T-helper 17 cell (primary cell): Measurements from ENCODE around the gene DOCK3. TPM values are rescaled to one million over a fixed set of nuclear protein-coding genes. Genes with fewer than 3 reads are reported as not detected.

Experiments used
- ATAC-seq: fragments of 150-1000 bp; cut with Tn5 transposase; 2 replicates; pipeline ENCODE4 v1.10.0; 2021; ENCODE audit warnings: mild to moderate bottlenecking, moderate library complexity
- DNase-seq, 3 donors: peaks; one replicate each; pipeline versions ENCODE4 v3.0.0 to v3.0.0-alpha.2; 2020 to 2021
- H3K9me3 ChIP-seq: one replicate; pipeline ENCODE4 v1.7.0; 2013; ENCODE audit warnings: low read length, mild to moderate bottlenecking; ENCODE audit not compliant: control insufficient read depth, poor library complexity, severe bottlenecking
- H3K27ac Mint-ChIP-seq: one replicate; pipeline ENCODE4 v1.8.0; 2022; ENCODE audit warnings: mild to moderate bottlenecking, moderate library complexity, mixed read lengths
- H3K27me3 Mint-ChIP-seq: one replicate; pipeline ENCODE4 v1.8.0; 2022; ENCODE audit warnings: mixed read lengths
- H3K36me3 Mint-ChIP-seq: one replicate; pipeline ENCODE4 v1.8.0; 2022; ENCODE audit warnings: low read depth, mixed read lengths
- H3K4me1 Mint-ChIP-seq: one replicate; pipeline ENCODE4 v1.8.0; 2022; ENCODE audit warnings: mild to moderate bottlenecking, mixed read lengths
- H3K4me3 Mint-ChIP-seq: one replicate; pipeline ENCODE4 v1.8.0; 2022; ENCODE audit warnings: mild to moderate bottlenecking, moderate library complexity, mixed read lengths
- total RNA-seq, 4 donors: library from RNA in 2 of 4; stranded (reverse) in 2 of 4; gene quantifications; one replicate each; pipeline ENCODE4 v1.2.3 and lab custom pipeline; 2022 to 2026

DOCK3 gene
- total RNA-seq, 2 donors from 2014 or later: 1.9 to 3.2 TPM

DNA sequence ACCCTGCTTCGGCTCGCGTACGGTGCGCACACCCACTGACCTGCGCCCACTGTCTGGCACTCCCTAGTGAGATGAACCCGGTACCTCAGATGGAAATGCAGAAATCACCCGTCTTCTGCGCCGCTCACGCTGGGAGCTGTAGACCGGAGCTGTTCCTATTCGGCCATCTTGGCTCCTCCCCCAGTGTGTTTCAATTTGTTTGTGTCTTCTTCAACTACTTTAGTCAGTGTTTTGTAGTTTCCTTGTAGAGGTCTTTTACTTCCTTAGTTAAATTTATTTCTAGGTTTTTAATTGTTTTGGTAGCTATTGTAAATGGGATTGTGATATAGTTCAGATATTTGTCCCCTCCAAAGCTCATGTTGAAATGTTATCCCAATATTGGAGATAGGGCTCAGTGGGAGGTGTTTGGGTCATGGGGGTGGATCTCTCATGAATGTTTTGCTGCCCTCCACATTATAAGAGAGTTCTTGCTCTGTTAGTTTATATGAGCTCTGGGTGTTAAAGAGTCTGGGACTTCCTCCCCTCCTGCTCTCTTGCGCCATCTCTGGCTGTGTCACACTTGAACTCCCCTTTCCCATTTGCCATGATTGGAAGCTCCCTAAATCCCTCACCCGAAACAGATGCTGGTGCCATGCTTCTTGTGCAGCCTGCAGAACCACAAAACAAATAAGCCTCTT, 304.4 kb downstream of the DOCK3 start:
- DNase-seq: no peak

DNA sequence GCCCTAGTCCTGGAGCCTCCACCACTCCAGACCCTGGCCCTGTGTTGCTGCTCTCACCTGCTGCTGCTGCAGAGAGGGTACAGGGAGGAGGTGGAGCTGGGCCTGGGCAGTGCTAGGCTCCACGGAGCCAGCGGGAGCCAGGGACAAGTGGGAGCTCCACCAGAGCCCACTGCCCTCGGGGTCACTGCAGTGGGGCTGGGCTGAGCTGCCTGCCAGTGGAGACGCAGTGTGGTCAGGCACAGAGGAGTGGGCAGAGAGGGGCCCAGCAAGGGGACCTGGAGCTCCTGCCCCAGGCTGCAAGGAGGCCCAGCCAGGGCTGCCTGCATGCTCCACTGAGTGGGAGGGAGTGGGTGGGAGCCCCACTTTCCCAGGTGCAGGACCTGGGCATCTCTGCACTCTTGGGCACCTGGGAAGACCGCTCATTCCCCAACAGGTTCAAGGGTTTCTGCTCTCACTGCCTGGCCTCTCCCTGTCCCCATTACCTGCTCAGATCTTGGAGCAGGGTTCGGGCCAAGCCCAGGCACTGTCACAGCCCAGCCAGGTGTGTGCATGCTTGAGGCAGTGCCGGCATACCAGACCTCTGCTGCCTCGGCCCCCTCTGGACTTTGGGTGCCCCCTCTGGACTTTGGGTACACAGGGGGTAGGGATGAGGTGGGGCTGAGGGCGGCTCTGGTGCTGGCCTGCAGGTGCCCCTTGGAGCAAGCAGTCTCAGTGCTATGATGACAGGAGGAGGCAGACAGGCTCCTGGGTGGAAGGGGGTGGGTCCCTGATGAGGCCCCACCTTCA, 308.0 kb downstream of the DOCK3 start:
- Mint-ChIP-seq H3K4me3 (no peak overlapping the region), H3K27me3 (peaks cover 6% of the 10 kb centered on the region), H3K4me1 (no peaks in the 10 kb centered on the region), H3K36me3 (peaks cover 2% of the 10 kb centered on the region), H3K27ac (no peak overlapping the region)
- H3K9me3 ChIP-seq: no peaks in the 10 kb centered on the region
- DNase-seq (no peak), ATAC-seq (no peak)

More for the DNA sequence above, 304.4 kb downstream of the DOCK3 start:
- Mint-ChIP-seq H3K27me3 (peaks cover 6% of the 10 kb centered on the region), H3K4me3 (no peak overlapping the region), H3K27ac (no peak overlapping the region), H3K4me1 (no peaks in the 10 kb centered on the region), H3K36me3 (no peaks in the 10 kb centered on the region)
- H3K9me3 ChIP-seq: no peaks in the 10 kb centered on the region
- ATAC-seq: no peak

- H3K36me3 Mint-ChIP-seq: peaks cover 2% of the 10 kb centered on the region
- no peak overlapping the region for H3K27ac Mint-ChIP-seq
- H3K4me3 Mint-ChIP-seq: no peak overlapping the region
- no peaks in the 10 kb centered on the region for H3K4me1 Mint-ChIP-seq
- no peak for DNase-seq
- peaks cover 6% of the 10 kb centered on the region for H3K27me3 Mint-ChIP-seq
- ATAC-seq: no peak
- H3K9me3 ChIP-seq: no peaks in the 10 kb centered on the region
These were observed 309.2 kb downstream of the DOCK3 start for GRCh38 chr3:50983887-50984286.

DNA sequence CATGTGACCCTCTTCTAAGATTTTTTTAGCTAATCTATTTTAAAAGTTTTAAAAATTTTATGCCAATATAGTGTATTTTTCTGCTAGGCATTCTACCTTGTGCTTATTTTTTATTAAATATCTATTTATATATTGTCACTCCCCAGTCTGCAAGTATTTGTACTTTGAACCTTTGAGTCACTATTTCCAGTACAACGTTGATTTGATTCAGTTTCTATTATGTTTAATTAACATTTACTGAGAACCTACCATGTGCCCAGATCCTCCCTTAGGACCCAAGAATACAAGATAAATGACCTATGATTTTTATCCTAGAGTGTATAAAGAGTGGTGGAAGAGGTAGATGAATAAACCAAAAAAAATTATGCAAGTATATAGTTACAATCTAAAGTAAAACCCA, 311.2 kb downstream of the DOCK3 start:
- DNase-seq: no peak
- no peak for ATAC-seq
- no peak overlapping the region for H3K27ac Mint-ChIP-seq
- no peaks in the 10 kb centered on the region for H3K9me3 ChIP-seq
- peaks cover 2% of the 10 kb centered on the region for H3K36me3 Mint-ChIP-seq
- H3K4me1 Mint-ChIP-seq: no peaks in the 10 kb centered on the region
- no peak overlapping the region for H3K4me3 Mint-ChIP-seq
- H3K27me3 Mint-ChIP-seq: peaks cover 1% of the 10 kb centered on the region

- ATAC-seq (no peak), DNase-seq (no peak)
- no peak overlapping the region for H3K4me3 Mint-ChIP-seq
- H3K36me3 Mint-ChIP-seq: peaks cover 2% of the 10 kb centered on the region
- no peaks in the 10 kb centered on the region for H3K9me3 ChIP-seq
- H3K4me1 Mint-ChIP-seq: no peaks in the 10 kb centered on the region
- H3K27ac Mint-ChIP-seq: no peak overlapping the region
- H3K27me3 Mint-ChIP-seq: no peaks in the 10 kb centered on the region
These were observed 312.0 kb downstream of the DOCK3 start for GRCh38 chr3:50986726-50987125.

GRCh38 chr3:50994537-50994936, 319.8 kb downstream of the DOCK3 start:
- H3K27me3 Mint-ChIP-seq: no peaks in the 10 kb centered on the region

DNA sequence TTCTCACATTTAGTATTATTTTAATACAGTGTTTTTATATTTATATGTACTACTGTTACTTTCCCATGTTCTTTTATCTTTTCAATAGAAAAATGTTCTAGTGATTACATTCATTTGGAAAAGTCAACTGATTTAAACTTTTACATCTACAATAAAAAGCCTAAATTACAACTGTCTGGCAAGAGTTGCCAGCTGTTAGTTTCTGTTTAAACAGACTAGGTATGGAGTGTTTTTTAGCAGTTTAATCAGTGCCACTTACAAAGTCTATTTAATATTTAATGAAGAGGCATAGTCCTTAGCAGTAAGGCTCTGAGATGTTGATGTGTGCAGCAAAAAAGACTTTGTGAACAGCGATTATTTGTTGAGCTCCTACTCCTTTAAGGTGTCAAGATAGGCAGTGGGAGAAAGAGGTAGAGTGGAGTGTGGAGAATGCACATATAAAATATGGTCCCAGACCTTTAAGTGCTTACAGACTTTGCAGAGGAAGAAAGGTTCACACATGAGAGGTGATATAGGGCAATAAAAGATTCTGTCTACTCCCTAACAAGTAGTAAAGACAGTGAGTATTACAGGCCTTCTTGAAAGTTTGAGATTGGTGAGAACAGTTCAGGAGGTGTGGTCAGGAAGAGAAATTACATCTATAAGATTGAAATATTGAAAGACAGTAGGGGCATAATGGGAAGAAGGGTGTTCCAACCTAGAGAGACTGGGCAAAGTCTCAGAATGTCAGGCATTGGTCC, 320.5 kb downstream of the DOCK3 start:
- ATAC-seq (no peak), DNase-seq (no peak)
- Mint-ChIP-seq H3K4me3 (no peak overlapping the region), H3K27me3 (no peaks in the 10 kb centered on the region), H3K36me3 (peaks cover 2% of the 10 kb centered on the region), H3K4me1 (no peaks in the 10 kb centered on the region), H3K27ac (no peak overlapping the region)
- no peaks in the 10 kb centered on the region for H3K9me3 ChIP-seq

More at GRCh38 chr3:50994537-50994936, 319.8 kb downstream of the DOCK3 start:
- no peaks in the 10 kb centered on the region for H3K4me1 Mint-ChIP-seq
- H3K27ac Mint-ChIP-seq: no peak overlapping the region
- peaks cover 2% of the 10 kb centered on the region for H3K36me3 Mint-ChIP-seq
- H3K4me3 Mint-ChIP-seq: no peak overlapping the region
- ATAC-seq: no peak
- no peaks in the 10 kb centered on the region for H3K9me3 ChIP-seq
- no peak for DNase-seq

DNA sequence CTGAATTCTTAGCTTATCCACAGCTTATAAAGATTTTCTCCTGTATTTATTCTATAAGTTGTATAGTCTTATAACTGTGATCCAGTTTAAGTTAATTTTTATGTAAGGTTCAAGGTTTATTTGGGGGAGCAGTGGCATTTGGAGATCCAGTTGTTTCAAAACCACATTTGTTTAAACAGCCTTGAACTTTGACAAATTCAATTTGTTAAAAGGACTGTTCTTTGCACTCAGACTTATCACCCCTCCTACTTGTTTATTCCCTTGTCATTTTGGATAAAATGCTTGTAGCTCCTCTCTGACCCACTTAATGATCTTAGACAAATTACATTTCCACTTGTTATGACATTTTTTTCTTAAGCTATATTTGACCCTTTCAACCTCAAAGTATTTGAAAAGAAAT, 327.8 kb downstream of the DOCK3 start:
- Mint-ChIP-seq H3K4me3 (no peak overlapping the region), H3K27ac (no peak overlapping the region), H3K4me1 (peaks cover 4% of the 10 kb centered on the region), H3K36me3 (no peaks in the 10 kb centered on the region), H3K27me3 (no peaks in the 10 kb centered on the region)
- no peak for ATAC-seq
- H3K9me3 ChIP-seq: no peaks in the 10 kb centered on the region
- DNase-seq: no peak

DNA sequence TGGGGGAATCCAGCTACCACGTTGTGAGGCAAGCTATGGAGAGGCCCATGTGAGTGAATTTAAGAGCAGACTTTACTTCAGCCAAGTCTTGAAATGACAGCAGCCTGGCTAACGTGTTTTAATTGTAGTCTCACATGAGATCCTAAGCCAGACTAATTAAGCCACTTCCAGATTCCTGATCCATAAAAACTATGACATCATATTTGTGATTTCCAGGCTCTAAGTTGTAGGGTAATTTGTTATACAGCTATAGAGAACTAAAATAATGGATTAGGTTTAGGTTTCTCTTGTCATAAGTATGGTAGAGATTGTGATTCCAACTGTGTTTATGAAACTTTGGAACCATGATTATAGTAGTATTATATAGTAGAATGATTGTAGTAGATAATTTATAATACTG, 329.5 kb downstream of the DOCK3 start:
- no peak for ATAC-seq

GRCh38 chr3:51024121-51024520, 349.4 kb downstream of the DOCK3 start:
- Mint-ChIP-seq H3K4me1 (peaks cover 30% of the 10 kb centered on the region), H3K36me3 (peaks cover 2% of the 10 kb centered on the region), H3K4me3 (no peak overlapping the region), H3K27me3 (no peaks in the 10 kb centered on the region), H3K27ac (peak overlapping the region; percentile 87)
- DNase-seq (no peak), ATAC-seq (no peak)
- no peaks in the 10 kb centered on the region for H3K9me3 ChIP-seq

More for the DNA sequence above, 329.5 kb downstream of the DOCK3 start:
- no peaks in the 10 kb centered on the region for H3K27me3 Mint-ChIP-seq
- H3K36me3 Mint-ChIP-seq: no peaks in the 10 kb centered on the region
- no peak overlapping the region for H3K27ac Mint-ChIP-seq
- no peak for DNase-seq
- peaks cover 4% of the 10 kb centered on the region for H3K4me1 Mint-ChIP-seq
- H3K9me3 ChIP-seq: no peaks in the 10 kb centered on the region
- H3K4me3 Mint-ChIP-seq: no peak overlapping the region

DNA sequence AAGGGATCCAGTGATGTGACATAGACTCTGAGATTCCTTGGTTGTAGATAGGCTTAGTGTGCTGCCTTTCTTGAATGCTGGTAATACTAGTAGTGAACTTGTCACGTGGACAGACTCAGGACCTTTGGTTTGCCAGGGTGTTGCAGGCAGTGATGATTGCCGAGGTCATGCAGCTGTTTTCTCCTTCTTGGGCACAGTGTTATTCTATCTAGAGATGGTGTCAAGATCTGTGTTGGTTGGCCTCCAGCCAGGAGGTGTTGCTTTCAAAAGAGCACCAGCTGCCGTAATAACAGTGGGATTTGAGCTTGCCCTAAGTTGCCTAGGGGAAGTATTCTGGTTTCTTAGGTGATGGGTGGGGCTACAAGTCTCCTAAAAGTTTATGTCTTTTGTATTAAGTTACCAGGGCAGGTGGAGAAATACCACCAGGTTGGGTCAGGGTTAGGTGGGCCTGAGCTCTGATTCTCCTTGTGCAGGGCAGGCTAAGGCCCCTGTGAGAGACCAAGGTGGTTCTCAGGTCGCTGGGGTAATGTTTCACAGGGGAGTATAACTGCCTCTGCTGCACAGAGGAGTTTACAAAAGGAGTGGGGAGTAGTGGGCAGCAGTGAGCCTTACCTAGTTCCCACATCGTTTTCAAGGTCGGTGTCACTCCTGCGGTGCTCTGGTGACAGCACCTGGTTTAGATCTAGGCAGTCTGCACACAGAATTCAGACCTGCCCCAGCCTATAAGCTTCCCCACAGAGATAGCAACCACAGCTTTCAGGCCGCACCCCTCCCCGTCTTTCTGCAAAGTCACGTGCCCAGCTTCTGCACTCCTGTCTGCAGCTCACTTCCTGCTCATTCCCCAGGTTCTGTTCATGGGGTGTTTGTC, 350.3 kb downstream of the DOCK3 start:
- ATAC-seq (peak; percentile 97), DNase-seq (peak in 2 of 3 donors; percentile 27 to 39)
- Mint-ChIP-seq H3K36me3 (peaks cover 2% of the 10 kb centered on the region), H3K4me1 (peaks cover 32% of the 10 kb centered on the region), H3K27me3 (no peaks in the 10 kb centered on the region), H3K27ac (peak overlapping the region; percentile 87), H3K4me3 (peak overlapping the region; percentile 80)
- no peaks in the 10 kb centered on the region for H3K9me3 ChIP-seq

- Mint-ChIP-seq H3K4me1 (peaks cover 7% of the 10 kb centered on the region), H3K36me3 (no peaks in the 10 kb centered on the region), H3K27me3 (no peaks in the 10 kb centered on the region), H3K4me3 (no peak overlapping the region), H3K27ac (no peak overlapping the region)
- no peak for ATAC-seq
- no peaks in the 10 kb centered on the region for H3K9me3 ChIP-seq
- no peak for DNase-seq
These were observed 356.9 kb downstream of the DOCK3 start for GRCh38 chr3:51031666-51032065.
